ENCODE measurements around the gene NUP153. TPM values are rescaled to one million over a fixed set of nuclear protein-coding genes. Genes with fewer than 3 reads are reported as not detected.

NUP153 gene
- total and polyA plus RNA-seq, 2 of the 8 experiments (the other 6 are each of a cell fraction or from before 2014, with no cell fraction given) = 47.0 to 84.8 TPM

GRCh38 chr6:17574866-17575560 lies 131.7 kb downstream of the NUP153 start:
- no peaks in the 10 kb centered on the region for H3K79me2 ChIP-seq (ENCODE audit: control insufficient read depth in 1 of 2, insufficient read depth in 2 of 2, low read length in 2 of 2)
- H2BK120ac ChIP-seq (replicated peaks; ENCODE audit: low read depth, low read length) = no peak overlapping the region
- H3K23ac ChIP-seq (ENCODE audit: insufficient read length) = no peak overlapping the region
- no peak overlapping the region for H2BK15ac ChIP-seq (ENCODE audit: low read length)
- H3K9me3 ChIP-seq (ENCODE audit: insufficient read depth in 2 of 2, low read depth in 1 of 2, low read length in 1 of 2) = no peaks in the 10 kb centered on the region
- no peaks in the 10 kb centered on the region for H3K27me3 ChIP-seq (replicated peaks in 1 of 4; ENCODE audit: control insufficient read depth in 3 of 4, extremely low read depth in 1 of 4, insufficient read depth in 3 of 4, low read length in 3 of 4)
- no peak overlapping the region for H3K4me2 ChIP-seq (ENCODE audit: insufficient read depth in 1 of 2, low read depth in 2 of 2, low read length in 2 of 2)
- H4K20me1 ChIP-seq (replicated peaks in 1 of 2; ENCODE audit: control insufficient read depth in 1 of 2, insufficient read depth in 2 of 2, low read length in 2 of 2) = no peaks in the 10 kb centered on the region
- no peak overlapping the region for H3K4me3 ChIP-seq (ENCODE audit: extremely low read depth in 1 of 4, insufficient read depth in 2 of 4, low read depth in 3 of 4, low read length in 4 of 4)
- no peaks in the 10 kb centered on the region for H3K79me1 ChIP-seq (ENCODE audit: low read depth, low read length)
- no peak overlapping the region for H4K5ac ChIP-seq (ENCODE audit: insufficient read length, low read depth, low read length)
- POLR2A ChIA-PET (ENCODE audit: partially characterized antibody) = no interaction called here
- no peaks in the 10 kb centered on the region for H3K36me3 ChIP-seq (ENCODE audit: control insufficient read depth in 2 of 4, insufficient read depth in 4 of 4, low read length in 3 of 4)
- H2BK20ac ChIP-seq (ENCODE audit: low read length) = no peak overlapping the region
- H4K91ac ChIP-seq (replicated peaks; ENCODE audit: insufficient read length, low read length) = no peak overlapping the region
- no peak overlapping the region for H2BK12ac ChIP-seq (ENCODE audit: low read depth, low read length)
- no peaks in the 10 kb centered on the region for H3K23me2 ChIP-seq (ENCODE audit: low read depth, low read length)
- H3K18ac ChIP-seq (ENCODE audit: extremely low read depth, low read length) = no peak overlapping the region
- H3K9ac ChIP-seq (replicated peaks in 1 of 4; ENCODE audit: extremely low read depth in 1 of 4, low read depth in 3 of 4, low read length in 3 of 4) = no peak overlapping the region
- no peak overlapping the region for H3K56ac ChIP-seq (replicated peaks; ENCODE audit: insufficient read length, low read depth, low read length)
- H2AFZ ChIP-seq (ENCODE audit: low read length) = no peak overlapping the region
- 92% methylated on average over 7 of the region's 8 CpGs; no CpG with 5 or more reads in 1 of the 2 experiments for WGBS, 2 experiments (ENCODE audit: extremely low coverage in 1 of 2, insufficient coverage in 1 of 2, insufficient read length in 1 of 2, insufficient replicate concordance in 2 of 2, low coverage in 1 of 2, low lambda C conversion rate in 2 of 2, missing lambda C conversion rate in 1 of 2)
- no peak overlapping the region for H4K8ac ChIP-seq (ENCODE audit: extremely low read depth, insufficient read depth, low read length)
- no peak overlapping the region for H3K27ac ChIP-seq (ENCODE audit: low read depth, low read length)
- H2AK5ac ChIP-seq (ENCODE audit: low read depth, low read length) = no peak overlapping the region
- CTCF ChIA-PET (ENCODE audit: partially characterized antibody) = interaction anchor here (1.3 to 1.4 kb wide), 2 partner anchors 9 to 70 kb away, joined by 3 read pairs; no protein-coding TSS in a partner anchor
- no peak for DNase-seq (ENCODE audit: low read depth in 1 of 2, low spot score in 2 of 2)
- no peak overlapping the region for H3K14ac ChIP-seq (ENCODE audit: insufficient read length)
- no peak overlapping the region for H2BK5ac ChIP-seq (ENCODE audit: low read depth, low read length)
- H3K4me1 ChIP-seq (replicated peaks in 1 of 4; ENCODE audit: control insufficient read depth in 3 of 4, insufficient read depth in 4 of 4, low read length in 3 of 4) = no peaks in the 10 kb centered on the region
- no peak for FAIRE-seq
- H3K4ac ChIP-seq (replicated peaks; ENCODE audit: insufficient read length, low read depth, low read length) = no peak overlapping the region
- TF ChIP-seq SP1 (IDR thresholded peaks at IDR 0.05; ENCODE audit: low read depth, low read length) = no peak
- TF ChIP-seq BCL11A (IDR thresholded peaks at IDR 0.05; ENCODE audit: low read depth in 2 of 2, low read length in 2 of 2) = no peak
- TF ChIP-seq POLR2A (IDR thresholded peaks at IDR 0.05; ENCODE audit: control extremely low read depth in 1 of 2, low read depth in 2 of 2, low read length in 2 of 2) = no peak
- no peak for TF ChIP-seq POU5F1 (IDR thresholded peaks at IDR 0.05; ENCODE audit: low read depth, low read length)
- no peak for TF ChIP-seq SUZ12 (IDR thresholded peaks at IDR 0.05; ENCODE audit: low read length)
- no peak for TF ChIP-seq RFX5 (IDR thresholded peaks at IDR 0.05; ENCODE audit: borderline replicate concordance, low read depth, low read length)
- no peak for TF ChIP-seq TBP (IDR thresholded peaks at IDR 0.05; ENCODE audit: low read depth, low read length)
- no peak for TF ChIP-seq CEBPB (IDR thresholded peaks at IDR 0.05; ENCODE audit: low read depth, low read length)
- no peak for TF ChIP-seq TEAD4 (IDR thresholded peaks at IDR 0.05; ENCODE audit: low read depth, low read length)
- TF ChIP-seq GABPA (IDR thresholded peaks at IDR 0.05; ENCODE audit: borderline replicate concordance, insufficient read depth, low read length) = no peak
- TF ChIP-seq RBBP5 (IDR thresholded peaks at IDR 0.05; ENCODE audit: borderline replicate concordance, low read depth, low read length) = no peak
- TF ChIP-seq CBX8 (IDR thresholded peaks at IDR 0.05; ENCODE audit: borderline replicate concordance, low read depth, low read length) = no peak
- TF ChIP-seq JUND (IDR thresholded peaks at IDR 0.05; ENCODE audit: low read length) = no peak
